Astrocyte of the cerebellum (primary cell): ENCODE results near the gene CCND1.
A peak's percentile ranks its signal among the peaks of the same experiment; 100 is the strongest.

Source experiments
- DNase-seq: peaks from one replicate; pipeline ENCODE4 v3.0.0-alpha.2; 2011; ENCODE audit warnings: low read depth
- H3K4me3 ChIP-seq: 2 replicates; pipeline ENCODE4 v1.5.1; 2011; ENCODE audit warnings: mild to moderate bottlenecking, low read depth, low read length, moderate library complexity
- CTCF ChIP-seq: IDR thresholded peaks from 2 replicates; pipeline ENCODE4 v1.5.1; 2012; ENCODE audit warnings: low read length, low read depth, moderate library complexity, mild to moderate bottlenecking; ENCODE audit errors: missing control alignments
- in situ Hi-C: cut with HindIII; loops from 2 replicates; pipeline ENCODE4 v1.10.0; 2017; ENCODE audit warnings: low sequenced_read_pairs

Gene CCND1

GRCh38 chr11:69640995-69641581 is at the start of gene CCND1:
Gene CCND1, plus strand, starts transcription at chr11:69641156. Its CDS starts 158 bp downstream, at chr11:69641314.
- peak; percentile 87 for DNase-seq
- in situ Hi-C loops = no loop called here
- H3K4me3 ChIP-seq = peak within 1 kb of the TSS; percentile 89
- peak; percentile 41 for TF ChIP-seq CTCF

GRCh38 chr11:69592986-69593650 is 47.8 kb upstream of the CCND1 start:
- in situ Hi-C loops = no loop called here

GRCh38 chr11:69593851-69594250 is 47.1 kb upstream of the CCND1 start:
- no peak overlapping the region for H3K4me3 ChIP-seq
- no peak for TF ChIP-seq CTCF
- in situ Hi-C loops = no loop called here
- DNase-seq = no peak

More at GRCh38 chr11:69592986-69593650, 47.8 kb upstream of the CCND1 start:
- no peak for DNase-seq
- no peak for TF ChIP-seq CTCF
- H3K4me3 ChIP-seq = no peak overlapping the region

- H3K4me3 ChIP-seq = no peak overlapping the region
- in situ Hi-C loops = no loop called here
- no peak for TF ChIP-seq CTCF
- DNase-seq = no peak
Measured at GRCh38 chr11:69594481-69594880, 46.5 kb upstream of the CCND1 start.

GRCh38 chr11:69595805-69596665 is 44.9 kb upstream of the CCND1 start:
- TF ChIP-seq CTCF = no peak
- in situ Hi-C loops = no loop called here
- H3K4me3 ChIP-seq = no peak overlapping the region
- DNase-seq = no peak

- H3K4me3 ChIP-seq = no peak overlapping the region
- peak; percentile 6 for TF ChIP-seq CTCF
- DNase-seq = no peak
- in situ Hi-C loops = no loop called here
Measured at GRCh38 chr11:69598147-69598546, 42.8 kb upstream of the CCND1 start.
